D721Med (cell line): ENCODE data around the gene VWDE.

Experiments
- DNase-seq: peaks from one replicate; pipeline ENCODE4 v3.0.0; 2011; ENCODE audit warnings: low spot score; ENCODE audit not compliant: insufficient read length
- FAIRE-seq: peaks from 2 replicates; lab custom pipeline; 2011; peaks lifted over from hg19 to GRCh38; lab: Jason Lieb, UNC
- CTCF ChIP-seq: IDR thresholded peaks from 2 replicates; pipeline ENCODE4 v1.5.1; 2012; ENCODE audit warnings: mild to moderate bottlenecking, control low read depth; ENCODE audit not compliant: insufficient read depth; ENCODE audit errors: missing control alignments

Gene VWDE

DNA sequence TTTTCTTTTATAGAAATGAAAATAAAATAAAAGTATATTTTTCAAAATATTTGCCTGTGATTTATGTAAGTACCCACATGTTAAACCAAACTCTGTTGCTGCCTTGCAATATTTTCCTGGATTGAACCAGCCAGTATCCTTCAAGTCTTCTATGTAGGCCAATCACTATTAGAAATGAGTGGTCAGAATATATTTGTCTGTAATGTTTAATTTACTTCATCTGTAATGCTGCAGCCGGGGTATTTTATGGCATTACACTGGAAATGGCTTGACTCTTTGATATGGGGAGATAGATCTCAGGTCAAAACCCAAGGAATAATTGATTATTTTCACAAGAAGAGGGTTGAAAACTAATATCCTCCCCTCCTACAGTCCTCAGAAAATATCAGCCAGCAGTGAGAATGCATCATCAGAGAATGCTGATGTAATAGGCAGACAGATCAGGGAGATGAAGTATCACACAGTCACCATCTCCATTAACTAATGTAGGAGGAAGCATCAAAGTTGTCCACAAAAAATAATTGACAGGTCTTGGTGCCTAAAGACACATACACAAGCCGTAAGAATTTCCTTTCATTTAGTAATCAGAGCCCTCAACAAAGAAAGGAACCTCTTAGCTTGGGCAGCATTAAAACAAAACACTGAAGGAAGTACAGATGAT is 82.5 kb downstream of the VWDE start:
- DNase-seq (no peak), FAIRE-seq (no peak)
- no peak for TF ChIP-seq CTCF

DNA sequence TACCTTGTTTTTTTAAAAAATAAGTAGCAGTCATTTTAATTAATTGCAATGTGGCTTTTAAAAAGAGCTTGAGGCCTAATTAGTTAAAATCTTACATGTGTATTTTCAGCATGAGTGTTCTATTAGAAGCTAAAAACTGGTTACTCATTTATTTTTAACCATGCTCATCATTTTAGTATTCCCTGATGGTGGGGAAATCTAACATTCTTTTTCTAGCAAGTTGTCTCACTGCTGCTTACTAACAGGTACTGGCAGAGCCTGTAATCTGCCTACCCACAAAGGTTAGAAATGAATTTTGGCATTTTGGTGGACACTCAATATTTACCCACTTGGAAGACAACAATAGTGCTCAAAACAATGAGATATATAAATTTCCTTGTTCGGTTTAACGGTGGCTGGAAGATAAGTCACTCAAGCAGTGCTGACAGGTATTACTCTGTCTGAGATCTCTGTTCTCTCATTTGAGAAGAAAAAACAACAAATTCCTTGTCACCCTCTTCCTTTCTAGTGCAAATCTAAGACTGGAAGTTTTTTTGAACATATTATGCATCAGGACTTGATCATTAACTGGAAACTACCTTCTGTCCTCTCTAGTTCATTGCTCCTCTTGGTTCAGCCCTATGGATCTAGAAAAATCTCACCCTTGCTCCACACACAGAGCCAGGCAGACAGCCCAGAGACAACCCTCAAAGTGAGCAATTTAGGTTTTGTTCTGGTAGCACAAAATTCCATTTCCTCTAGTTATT is 83.3 kb downstream of the VWDE start:
- FAIRE-seq (no peak), DNase-seq (no peak)
- no peak for TF ChIP-seq CTCF

- no peak for TF ChIP-seq CTCF
- no peak for FAIRE-seq
- DNase-seq: no peak
These were observed 86.0 kb downstream of the VWDE start for GRCh38 chr7:12317675-12318074.

- no peak for DNase-seq
- TF ChIP-seq CTCF: no peak
- no peak for FAIRE-seq
These were observed 86.7 kb downstream of the VWDE start for GRCh38 chr7:12316925-12317324.

GRCh38 chr7:12315049-12315448 is 88.6 kb downstream of the VWDE start:
- no peak for TF ChIP-seq CTCF
- no peak for FAIRE-seq
- DNase-seq: no peak

DNA sequence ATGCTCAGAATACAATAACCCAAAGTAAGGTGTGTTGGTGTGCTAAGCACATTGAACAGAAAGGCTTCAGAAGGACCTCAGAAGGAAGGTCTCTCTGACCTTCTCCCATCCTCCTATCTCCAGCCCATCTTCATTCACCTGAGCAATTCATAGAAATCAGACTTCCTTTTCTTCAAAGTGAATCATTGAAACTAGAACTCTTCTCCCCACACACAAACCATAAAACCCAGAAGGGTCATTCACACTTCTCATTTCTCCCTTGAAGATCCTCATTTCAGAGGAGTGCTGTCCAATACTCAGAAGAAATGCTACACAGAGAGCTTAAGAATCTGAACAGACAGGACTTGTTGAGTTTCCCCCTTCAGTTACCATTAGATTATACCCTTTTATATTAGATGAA is 89.5 kb downstream of the VWDE start:
- no peak for TF ChIP-seq CTCF
- DNase-seq (no peak), FAIRE-seq (no peak)

GRCh38 chr7:12305502-12305901 is 98.2 kb downstream of the VWDE start:
- no peak for TF ChIP-seq CTCF
- no peak for DNase-seq
- FAIRE-seq: no peak
